HepG2 (cell line): ENCODE results near the gene FSHB. TPM values are rescaled to one million over a fixed set of nuclear protein-coding genes. Genes with fewer than 3 reads are reported as not detected.

ENCODE experiments used
- polyA plus RNA-seq, 8 experiments: library from polyadenylated mRNA; depleted of rRNA in 3 of 8; stranded (reverse) in 7 of 8; unstranded in 1 of 8; fragments of >200 nt; fragmentation: Illumina TruSeq in 4 of 8; extraction: Trizol in 4 of 8; gene quantifications; 2 replicates each; pipeline versions ENCODE4 v1.2.1 to v1.2.3, GENCODE V29; 2011 to 2016; ENCODE audit warnings: low read depth in 4 of 8, missing spikeins in 1 of 8, mixed read lengths in 1 of 8; ENCODE audit not compliant: insufficient read depth in 1 of 8
- total RNA-seq, 5 experiments: library from RNA; depleted of rRNA; stranded (reverse); fragments of >200 nt; fragmentation: Illumina TruSeq; extraction: Trizol; gene quantifications; 2 replicates each; pipeline ENCODE4 v1.2.3, GENCODE V29; 2016; ENCODE audit warnings: low read depth in 1 of 5
- TF ChIP-seq, protein P1 (sequence below): sonication (generic); formaldehyde crosslinking; IDR thresholded peaks from 2 replicates; pipeline ENCODE4 v1.4.0; 2020; ENCODE audit warnings: missing genetic modification reagents
- TF ChIP-seq, protein P2 (sequence below): sonication (generic); formaldehyde crosslinking; IDR thresholded peaks from 2 replicates; pipeline ENCODE4 v1.4.0; 2020; ENCODE audit warnings: missing genetic modification reagents, borderline replicate concordance

Gene FSHB
- total and polyA plus RNA-seq, 2 of the 13 experiments (the other 11 are each of a cell fraction or from before 2014, with no cell fraction given): not detected

DNA sequence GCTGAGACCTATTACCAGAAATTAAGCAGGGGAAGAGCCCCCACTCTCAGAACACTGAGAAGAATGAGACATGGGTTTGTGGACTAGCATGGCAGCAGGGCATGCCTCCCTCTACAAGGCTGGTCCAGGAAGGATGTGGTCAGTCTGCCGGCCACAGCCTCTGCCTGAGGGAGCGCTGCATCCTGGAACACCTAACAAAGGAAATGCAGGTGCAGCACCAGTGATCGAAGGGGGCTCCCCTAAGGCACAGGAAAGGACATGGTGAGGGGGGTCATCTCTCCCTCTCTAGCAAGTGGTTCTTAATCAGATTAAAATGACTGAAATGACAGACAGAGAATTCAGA lies 51.4 kb downstream of the FSHB start (continued):
- TF ChIP-seq, protein P1, sequence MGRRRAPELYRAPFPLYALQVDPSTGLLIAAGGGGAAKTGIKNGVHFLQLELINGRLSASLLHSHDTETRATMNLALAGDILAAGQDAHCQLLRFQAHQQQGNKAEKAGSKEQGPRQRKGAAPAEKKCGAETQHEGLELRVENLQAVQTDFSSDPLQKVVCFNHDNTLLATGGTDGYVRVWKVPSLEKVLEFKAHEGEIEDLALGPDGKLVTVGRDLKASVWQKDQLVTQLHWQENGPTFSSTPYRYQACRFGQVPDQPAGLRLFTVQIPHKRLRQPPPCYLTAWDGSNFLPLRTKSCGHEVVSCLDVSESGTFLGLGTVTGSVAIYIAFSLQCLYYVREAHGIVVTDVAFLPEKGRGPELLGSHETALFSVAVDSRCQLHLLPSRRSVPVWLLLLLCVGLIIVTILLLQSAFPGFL (CRISPR knock-in tag): no peak
- TF ChIP-seq, protein P2, sequence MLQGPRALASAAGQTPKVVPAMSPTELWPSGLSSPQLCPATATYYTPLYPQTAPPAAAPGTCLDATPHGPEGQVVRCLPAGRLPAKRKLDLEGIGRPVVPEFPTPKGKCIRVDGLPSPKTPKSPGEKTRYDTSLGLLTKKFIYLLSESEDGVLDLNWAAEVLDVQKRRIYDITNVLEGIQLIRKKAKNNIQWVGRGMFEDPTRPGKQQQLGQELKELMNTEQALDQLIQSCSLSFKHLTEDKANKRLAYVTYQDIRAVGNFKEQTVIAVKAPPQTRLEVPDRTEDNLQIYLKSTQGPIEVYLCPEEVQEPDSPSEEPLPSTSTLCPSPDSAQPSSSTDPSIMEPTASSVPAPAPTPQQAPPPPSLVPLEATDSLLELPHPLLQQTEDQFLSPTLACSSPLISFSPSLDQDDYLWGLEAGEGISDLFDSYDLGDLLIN (CRISPR knock-in tag): no peak
- TF ChIP-seq, all 625 proteins: peak for 0

Other genes with a start within 250 kb of the FSHB start
- gene KCNA4, start 214.0 kb upstream of the FSHB start, total RNA-seq (2016; rRNA removed; fragmentation: Illumina TruSeq; extraction: Trizol): not detected in 2 replicates
- not detected in 2 replicates for gene KCNA4, start 214.0 kb upstream of the FSHB start, polyA plus RNA-seq (2011; rRNA removed)
- 15.4 and 21.7 TPM in 2 replicates for gene ARL14EP, start 92.1 kb downstream of the FSHB start, total RNA-seq (2016; rRNA removed; fragmentation: Illumina TruSeq; extraction: Trizol)
- 9.8 and 11.4 TPM in 2 replicates for gene ARL14EP, start 92.1 kb downstream of the FSHB start, polyA plus RNA-seq (2011; rRNA removed)